Upper lobe of right lung (tissue), 1 donor: Measurements from ENCODE around the gene SPTBN2. TPM values are rescaled to one million over a fixed set of nuclear protein-coding genes. Genes with fewer than 3 reads are reported as not detected.

Experiments
- ATAC-seq: fragments of 200-7000 bp; cut with Tn5 transposase; one replicate; pipeline ENCODE4 v1.9.1; 2020; ENCODE audit warnings: mild to moderate bottlenecking, moderate library complexity
- DNase-seq: peaks from one replicate; pipeline ENCODE4 v3.0.0-alpha.2; 2020
- H3K27ac ChIP-seq: fragments of 200-600 bp; one replicate; pipeline ENCODE4 v1.8.0; 2022
- H3K27me3 ChIP-seq: fragments of 200-600 bp; one replicate; pipeline ENCODE4 v1.8.0; 2022; ENCODE audit warnings: mild to moderate bottlenecking
- H3K36me3 ChIP-seq: fragments of 200-600 bp; one replicate; pipeline ENCODE4 v1.8.0; 2022
- H3K4me1 ChIP-seq: fragments of 200-600 bp; one replicate; pipeline ENCODE4 v1.8.0; 2022
- H3K4me3 ChIP-seq: fragments of 200-600 bp; one replicate; pipeline ENCODE4 v1.8.0; 2022; ENCODE audit warnings: mild to moderate bottlenecking
- H3K9me3 ChIP-seq: fragments of 200-600 bp; one replicate; pipeline ENCODE4 v1.8.0; 2022
- intact Hi-C: fragments of 100-400 bp; cut with DNase I; formaldehyde crosslinking; loops from one replicate; pipeline ENCODE4 v1.11.0; 2022
- total RNA-seq: library from RNA; stranded (reverse); fragmentation: NEBNext Ultra II Directional; extraction: Animal tissue kit (Norgen Biotek cat#: 25700); gene quantifications from one replicate; pipeline ENCODE4 v1.2.1, GENCODE V29; 2021
- TF ChIP-seq, protein P1 (sequence below): fragments of 200-600 bp; IDR thresholded peaks from one replicate; pipeline ENCODE4 v1.8.0; 2022; ENCODE audit warnings: antibody characterized with exemption
- donor health status: DM: no; HTN: yes; CAD: no; lungs with severe emphysema.

Gene SPTBN2
- total RNA-seq, 1 donor from 2014 or later, result 8.1 TPM

DNA sequence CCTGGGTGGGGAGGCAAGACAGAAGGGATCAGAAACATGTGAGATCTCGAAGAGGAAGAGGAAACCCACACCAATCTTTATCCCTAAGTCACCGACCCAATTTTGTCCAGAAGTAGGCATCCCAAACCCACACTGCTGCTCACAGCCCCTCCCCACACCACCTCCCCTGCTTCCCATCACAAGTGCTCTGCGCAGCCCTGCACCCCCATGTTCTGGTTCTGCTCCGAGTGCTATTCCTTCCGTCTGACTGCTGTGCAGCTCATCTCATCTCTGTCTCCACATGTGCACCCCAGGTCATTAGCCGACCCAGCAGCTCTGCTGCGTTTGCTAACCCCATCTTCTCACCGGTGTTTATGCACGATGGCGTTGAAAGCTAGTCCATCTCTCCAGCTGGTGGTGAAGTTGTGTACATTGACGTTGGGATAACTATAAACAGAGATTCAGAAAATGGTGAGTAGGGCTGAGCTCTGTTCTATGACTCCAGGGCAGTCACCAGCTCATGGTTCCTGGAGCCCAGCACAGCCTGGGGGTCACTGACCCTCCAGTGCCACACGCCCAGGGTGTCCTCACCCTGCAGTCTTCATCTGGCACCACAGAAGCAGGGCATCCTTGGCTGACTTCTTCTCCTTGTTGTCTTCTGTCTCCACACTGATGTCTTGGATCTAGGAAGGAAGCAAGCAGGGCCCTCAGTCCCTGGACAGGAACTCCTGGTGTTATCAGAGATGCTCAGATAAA, 15.1 kb downstream of the SPTBN2 start:
- no peaks in the 10 kb centered on the region for H3K9me3 ChIP-seq
- DNase-seq (no peak), ATAC-seq (no peak)
- H3K27me3 ChIP-seq, result no peaks in the 10 kb centered on the region
- no peaks in the 10 kb centered on the region for H3K36me3 ChIP-seq
- H3K4me3 ChIP-seq, result no peak overlapping the region
- intact Hi-C loops, result no loop called here
- H3K27ac ChIP-seq, result no peak overlapping the region
- H3K4me1 ChIP-seq, result no peaks in the 10 kb centered on the region
- TF ChIP-seq, protein P1, sequence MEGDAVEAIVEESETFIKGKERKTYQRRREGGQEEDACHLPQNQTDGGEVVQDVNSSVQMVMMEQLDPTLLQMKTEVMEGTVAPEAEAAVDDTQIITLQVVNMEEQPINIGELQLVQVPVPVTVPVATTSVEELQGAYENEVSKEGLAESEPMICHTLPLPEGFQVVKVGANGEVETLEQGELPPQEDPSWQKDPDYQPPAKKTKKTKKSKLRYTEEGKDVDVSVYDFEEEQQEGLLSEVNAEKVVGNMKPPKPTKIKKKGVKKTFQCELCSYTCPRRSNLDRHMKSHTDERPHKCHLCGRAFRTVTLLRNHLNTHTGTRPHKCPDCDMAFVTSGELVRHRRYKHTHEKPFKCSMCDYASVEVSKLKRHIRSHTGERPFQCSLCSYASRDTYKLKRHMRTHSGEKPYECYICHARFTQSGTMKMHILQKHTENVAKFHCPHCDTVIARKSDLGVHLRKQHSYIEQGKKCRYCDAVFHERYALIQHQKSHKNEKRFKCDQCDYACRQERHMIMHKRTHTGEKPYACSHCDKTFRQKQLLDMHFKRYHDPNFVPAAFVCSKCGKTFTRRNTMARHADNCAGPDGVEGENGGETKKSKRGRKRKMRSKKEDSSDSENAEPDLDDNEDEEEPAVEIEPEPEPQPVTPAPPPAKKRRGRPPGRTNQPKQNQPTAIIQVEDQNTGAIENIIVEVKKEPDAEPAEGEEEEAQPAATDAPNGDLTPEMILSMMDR, result no peak

DNA sequence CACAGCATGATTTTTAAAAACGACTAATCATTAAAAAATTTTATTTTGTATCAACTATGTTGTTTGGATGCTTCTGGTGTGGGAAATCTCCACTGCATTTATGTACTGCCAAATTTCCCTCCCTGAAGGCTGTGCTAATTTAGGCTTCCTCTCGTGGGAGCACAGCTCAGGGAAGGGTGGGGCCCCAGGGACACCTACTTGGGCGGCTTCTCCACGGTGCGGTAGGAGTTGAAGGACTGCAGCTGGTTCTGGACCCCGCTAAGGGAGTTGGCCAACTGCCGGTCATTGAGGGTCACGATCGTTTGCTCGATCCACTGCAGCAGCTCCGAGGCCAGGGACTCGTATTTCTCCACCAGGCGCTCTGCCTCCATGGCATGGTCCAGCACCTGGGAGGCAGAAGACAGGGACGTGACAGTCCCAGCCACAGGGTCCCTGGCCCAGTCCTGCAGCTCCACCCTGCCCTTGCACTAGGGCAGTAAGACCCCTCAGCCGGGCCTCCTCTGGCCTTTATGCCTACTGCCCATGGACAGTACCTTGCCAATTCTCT, 18.6 kb downstream of the SPTBN2 start:
- intact Hi-C loops, result no loop called here
- Histone ChIP-seq H3K27me3 (no peaks in the 10 kb centered on the region), H3K4me3 (no peak overlapping the region), H3K36me3 (no peaks in the 10 kb centered on the region), H3K4me1 (no peaks in the 10 kb centered on the region), H3K9me3 (no peaks in the 10 kb centered on the region), H3K27ac (no peak overlapping the region)
- DNase-seq (no peak), ATAC-seq (no peak)
- TF ChIP-seq, protein P1, result no peak

DNA sequence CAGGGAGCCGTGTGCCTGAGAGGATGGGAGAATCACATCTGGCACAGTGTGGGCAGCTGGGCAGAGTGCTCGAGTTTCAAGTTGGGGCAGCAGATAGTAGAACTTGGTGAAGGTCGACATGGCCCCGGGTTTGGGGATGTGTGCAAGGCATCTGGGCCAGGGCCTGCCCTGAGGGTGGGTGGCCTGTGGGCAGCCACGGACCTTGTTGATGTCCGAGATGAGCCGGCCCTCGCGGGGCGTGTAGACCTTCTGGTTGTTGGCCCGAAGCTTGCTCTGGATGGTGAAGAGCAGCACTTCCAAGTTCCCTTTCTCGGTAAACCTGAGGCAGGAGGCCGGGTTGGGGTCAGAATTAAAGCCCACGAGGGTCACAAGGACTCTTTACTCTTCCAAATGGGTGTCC, 20.3 kb downstream of the SPTBN2 start:
- DNase-seq (no peak), ATAC-seq (no peak)
- TF ChIP-seq, protein P1, result no peak
- Histone ChIP-seq H3K9me3 (no peaks in the 10 kb centered on the region), H3K27ac (no peak overlapping the region), H3K4me1 (no peaks in the 10 kb centered on the region), H3K4me3 (no peak overlapping the region), H3K36me3 (no peaks in the 10 kb centered on the region), H3K27me3 (no peaks in the 10 kb centered on the region)
- intact Hi-C loops, result no loop called here

DNA sequence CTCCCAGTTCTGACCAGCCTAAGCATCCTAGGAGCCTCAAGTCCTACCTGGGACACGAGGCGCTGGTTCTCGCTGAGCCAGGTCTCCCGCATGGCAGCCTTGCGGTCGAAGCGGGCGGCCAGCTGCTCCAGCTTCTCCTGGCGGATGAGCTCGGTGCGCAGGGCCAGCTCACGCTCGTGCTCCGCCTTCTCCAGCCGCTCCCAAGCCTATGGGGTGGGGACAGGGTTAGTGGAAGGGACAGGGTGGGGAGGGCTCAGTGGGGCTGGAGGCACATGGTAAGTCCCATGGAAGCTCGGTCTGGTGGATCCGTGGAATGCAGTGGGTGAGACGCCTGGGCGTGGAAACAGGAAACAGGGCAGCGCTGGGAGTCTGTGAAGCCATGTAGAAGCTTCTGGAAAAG, 20.9 kb downstream of the SPTBN2 start:
- no peaks in the 10 kb centered on the region for H3K4me1 ChIP-seq
- TF ChIP-seq, protein P1, result no peak
- H3K4me3 ChIP-seq, result no peak overlapping the region
- H3K27me3 ChIP-seq, result no peaks in the 10 kb centered on the region
- no peaks in the 10 kb centered on the region for H3K36me3 ChIP-seq
- ATAC-seq, result no peak
- DNase-seq, result no peak
- intact Hi-C loops, result no loop called here
- no peaks in the 10 kb centered on the region for H3K9me3 ChIP-seq
- no peak overlapping the region for H3K27ac ChIP-seq

DNA sequence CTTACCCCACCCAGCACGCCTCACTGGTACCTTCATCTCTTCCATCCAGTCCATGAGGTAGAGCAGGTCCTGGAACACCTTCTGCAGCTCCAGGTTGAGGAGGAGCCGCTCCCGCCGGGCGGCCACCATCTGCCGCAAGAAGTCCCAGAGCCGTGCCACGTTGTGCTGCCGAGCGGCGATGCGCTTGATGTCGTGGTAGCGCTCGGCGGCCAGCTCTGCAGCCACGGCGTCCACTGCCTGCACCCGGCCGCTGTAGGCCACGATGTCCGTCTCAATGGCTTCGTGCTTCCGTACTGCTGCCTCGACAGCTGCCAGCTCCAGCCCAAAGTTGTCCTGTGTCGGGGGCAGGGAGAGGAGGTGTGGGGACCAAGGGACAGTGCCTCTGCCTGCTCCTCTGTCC, 21.5 kb downstream of the SPTBN2 start:
- no peak for ATAC-seq
- DNase-seq, result no peak
- Histone ChIP-seq H3K9me3 (no peaks in the 10 kb centered on the region), H3K27me3 (no peaks in the 10 kb centered on the region), H3K27ac (no peak overlapping the region), H3K4me3 (no peak overlapping the region), H3K4me1 (no peaks in the 10 kb centered on the region), H3K36me3 (no peaks in the 10 kb centered on the region)
- TF ChIP-seq, protein P1, result no peak
- intact Hi-C loops, result no loop called here
